Fibroblast of lung (primary cell): ENCODE results near the gene TSPAN2.

ENCODE experiments used
- EZH2 ChIP-seq: IDR thresholded peaks from 2 replicates; pipeline ENCODE4 v1.5.1; 2012; ENCODE audit warnings: low read length, control low read depth, mild to moderate bottlenecking; ENCODE audit errors: missing control alignments
- TF ChIP-seq, protein P1 (sequence below), 2 donors: IDR thresholded peaks in 1 of 2; conservative IDR thresholded peaks in 1 of 2; 1 replicate in 1 of 2; 2 replicates in 1 of 2; pipeline ENCODE4 v1.5.1; 2011 to 2012; ENCODE audit warnings: low read length in 2 of 2, control low read depth in 1 of 2, inconsistent platforms in 1 of 2, low read depth in 1 of 2, mild to moderate bottlenecking in 1 of 2

GRCh38 chr1:115116512-115116911 is 27.2 kb upstream of the TSPAN2 start:
- TF ChIP-seq, protein P1, sequence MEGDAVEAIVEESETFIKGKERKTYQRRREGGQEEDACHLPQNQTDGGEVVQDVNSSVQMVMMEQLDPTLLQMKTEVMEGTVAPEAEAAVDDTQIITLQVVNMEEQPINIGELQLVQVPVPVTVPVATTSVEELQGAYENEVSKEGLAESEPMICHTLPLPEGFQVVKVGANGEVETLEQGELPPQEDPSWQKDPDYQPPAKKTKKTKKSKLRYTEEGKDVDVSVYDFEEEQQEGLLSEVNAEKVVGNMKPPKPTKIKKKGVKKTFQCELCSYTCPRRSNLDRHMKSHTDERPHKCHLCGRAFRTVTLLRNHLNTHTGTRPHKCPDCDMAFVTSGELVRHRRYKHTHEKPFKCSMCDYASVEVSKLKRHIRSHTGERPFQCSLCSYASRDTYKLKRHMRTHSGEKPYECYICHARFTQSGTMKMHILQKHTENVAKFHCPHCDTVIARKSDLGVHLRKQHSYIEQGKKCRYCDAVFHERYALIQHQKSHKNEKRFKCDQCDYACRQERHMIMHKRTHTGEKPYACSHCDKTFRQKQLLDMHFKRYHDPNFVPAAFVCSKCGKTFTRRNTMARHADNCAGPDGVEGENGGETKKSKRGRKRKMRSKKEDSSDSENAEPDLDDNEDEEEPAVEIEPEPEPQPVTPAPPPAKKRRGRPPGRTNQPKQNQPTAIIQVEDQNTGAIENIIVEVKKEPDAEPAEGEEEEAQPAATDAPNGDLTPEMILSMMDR (conservative IDR thresholded peaks at IDR 0.05 in 1 of 2, IDR thresholded peaks at IDR 0.05 in 1 of 2; ENCODE audit: low read depth in 1 of 2, low read length in 2 of 2): no peak
- no peak for TF ChIP-seq EZH2
